Suprapubic skin (tissue), 4 donors: Measurements from ENCODE around the gene PPP6R3. TPM values are rescaled to one million over a fixed set of nuclear protein-coding genes. Genes with fewer than 3 reads are reported as not detected.

Source experiments
- DNase-seq, 2 donors: peaks; one replicate each; pipeline ENCODE4 v3.0.0-alpha.2; 2019; ENCODE audit warnings: low spot score in 2 of 2
- H3K27ac ChIP-seq: fragments of 200-600 bp; sonication (generic); one replicate; pipeline ENCODE4 v1.5.1; 2019
- H3K27me3 ChIP-seq: fragments of 200-600 bp; sonication (generic); one replicate; pipeline ENCODE4 v1.5.1; 2019
- H3K36me3 ChIP-seq: fragments of 200-600 bp; sonication (generic); one replicate; pipeline ENCODE4 v1.5.1; 2019
- H3K4me1 ChIP-seq: fragments of 200-600 bp; sonication (generic); one replicate; pipeline ENCODE4 v1.5.1; 2019
- H3K4me3 ChIP-seq: fragments of 200-600 bp; sonication (generic); one replicate; pipeline ENCODE4 v1.5.1; 2019; ENCODE audit warnings: mild to moderate bottlenecking
- H3K9me3 ChIP-seq: fragments of 200-600 bp; sonication (generic); one replicate; pipeline ENCODE4 v1.5.1; 2019
- EP300 ChIP-seq: sonication (generic); formaldehyde crosslinking; IDR thresholded peaks from one replicate; pipeline ENCODE4 v1.6.1; 2017; ENCODE audit warnings: antibody characterized with exemption
- POLR2A ChIP-seq, 2 donors: fragments of 450-650 bp; IDR thresholded peaks; one replicate each; pipeline ENCODE4 v1.6.1; 2017; ENCODE audit warnings: antibody characterized with exemption in 2 of 2, mild to moderate bottlenecking in 2 of 2, moderate library complexity in 2 of 2
- POLR2AphosphoS5 ChIP-seq, 3 donors: sonication (generic); formaldehyde crosslinking; IDR thresholded peaks; one replicate each; pipeline ENCODE4 v1.6.1; 2017; ENCODE audit warnings: antibody characterized with exemption in 3 of 3
- WGBS: methylation state at CpG from one replicate; pipeline ENCODE4 v1.1.5; 2018; 5-methylcytosine and 5-hydroxymethylcytosine counted together
- total RNA-seq, 4 donors: library from RNA; depleted of rRNA; stranded (reverse); fragments of >200 nt; gene quantifications; one replicate each; pipeline ENCODE4 v1.1.0, GENCODE V29; 2016
- TF ChIP-seq, protein P1 (sequence below), 2 donors: fragments of 200-600 bp in 1 of 2; fragments of 450-650 bp in 1 of 2; sonication (generic) in 1 of 2; IDR thresholded peaks; one replicate each; pipeline ENCODE4 v1.5.1; 2016 to 2019; ENCODE audit warnings: antibody characterized with exemption in 2 of 2, mild to moderate bottlenecking in 1 of 2, moderate library complexity in 1 of 2

Gene PPP6R3
- total RNA-seq, 4 donors from 2014 or later: 81.8 to 197 (median 97.0) TPM

DNA sequence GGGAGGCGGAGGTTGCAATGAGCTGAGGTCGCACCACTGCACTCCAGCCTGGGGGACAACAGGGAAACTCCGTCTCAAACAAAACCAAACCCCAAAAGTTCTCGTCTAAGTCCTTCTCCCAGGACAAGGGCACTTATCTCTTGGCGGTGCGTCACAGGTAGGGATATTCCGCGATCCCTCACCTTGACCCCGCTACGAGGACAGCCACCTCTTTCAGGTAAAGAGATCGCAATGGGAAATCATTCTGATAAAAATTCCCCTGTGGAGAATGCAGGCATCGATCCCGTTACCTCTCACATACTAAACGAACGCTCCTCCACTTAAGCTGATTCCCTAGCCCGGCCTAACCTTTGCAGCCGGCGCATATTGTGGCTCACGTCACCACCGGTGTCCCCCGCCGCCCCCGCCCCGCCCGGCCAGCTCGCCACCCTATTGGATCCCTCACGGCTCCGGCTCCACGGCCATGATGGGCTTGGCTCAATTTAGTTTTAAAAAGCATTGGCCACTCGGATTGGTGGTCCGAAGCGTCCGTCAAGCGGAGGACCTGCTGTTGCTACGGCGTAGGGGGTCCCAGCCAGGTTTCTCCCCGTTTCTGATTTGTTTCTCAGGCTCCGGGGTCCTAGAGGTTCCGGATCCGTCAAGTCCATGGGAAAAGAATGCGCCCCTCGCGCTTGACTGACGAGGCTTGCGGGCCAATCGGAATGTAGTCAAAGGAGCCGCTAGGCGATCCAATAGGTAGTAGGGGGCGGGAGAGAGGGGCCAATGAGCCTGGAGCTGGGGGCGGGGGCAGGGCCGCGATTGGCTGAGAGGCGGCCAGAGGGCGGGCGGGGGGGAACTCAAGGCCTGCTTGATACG lies 439 bp upstream of the PPP6R3 start:
- WGBS: 5% methylated on average over 22 of the region's 56 CpGs
- TF ChIP-seq, protein P1, sequence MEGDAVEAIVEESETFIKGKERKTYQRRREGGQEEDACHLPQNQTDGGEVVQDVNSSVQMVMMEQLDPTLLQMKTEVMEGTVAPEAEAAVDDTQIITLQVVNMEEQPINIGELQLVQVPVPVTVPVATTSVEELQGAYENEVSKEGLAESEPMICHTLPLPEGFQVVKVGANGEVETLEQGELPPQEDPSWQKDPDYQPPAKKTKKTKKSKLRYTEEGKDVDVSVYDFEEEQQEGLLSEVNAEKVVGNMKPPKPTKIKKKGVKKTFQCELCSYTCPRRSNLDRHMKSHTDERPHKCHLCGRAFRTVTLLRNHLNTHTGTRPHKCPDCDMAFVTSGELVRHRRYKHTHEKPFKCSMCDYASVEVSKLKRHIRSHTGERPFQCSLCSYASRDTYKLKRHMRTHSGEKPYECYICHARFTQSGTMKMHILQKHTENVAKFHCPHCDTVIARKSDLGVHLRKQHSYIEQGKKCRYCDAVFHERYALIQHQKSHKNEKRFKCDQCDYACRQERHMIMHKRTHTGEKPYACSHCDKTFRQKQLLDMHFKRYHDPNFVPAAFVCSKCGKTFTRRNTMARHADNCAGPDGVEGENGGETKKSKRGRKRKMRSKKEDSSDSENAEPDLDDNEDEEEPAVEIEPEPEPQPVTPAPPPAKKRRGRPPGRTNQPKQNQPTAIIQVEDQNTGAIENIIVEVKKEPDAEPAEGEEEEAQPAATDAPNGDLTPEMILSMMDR (IDR thresholded peaks at IDR 0.05): no peak
- TF ChIP-seq POLR2A (IDR thresholded peaks at IDR 0.05) (no peak), POLR2AphosphoS5 (IDR thresholded peaks at IDR 0.05) (no peak), EP300 (no peak)
- Histone ChIP-seq H3K4me3 (peak overlapping the region; percentile 67), H3K9me3 (no peaks in the 10 kb centered on the region), H3K27ac (peak overlapping the region; percentile 92), H3K36me3 (no peaks in the 10 kb centered on the region), H3K4me1 (peaks cover 34% of the 10 kb centered on the region), H3K27me3 (no peaks in the 10 kb centered on the region)
- peak; percentile 98 for DNase-seq

DNA sequence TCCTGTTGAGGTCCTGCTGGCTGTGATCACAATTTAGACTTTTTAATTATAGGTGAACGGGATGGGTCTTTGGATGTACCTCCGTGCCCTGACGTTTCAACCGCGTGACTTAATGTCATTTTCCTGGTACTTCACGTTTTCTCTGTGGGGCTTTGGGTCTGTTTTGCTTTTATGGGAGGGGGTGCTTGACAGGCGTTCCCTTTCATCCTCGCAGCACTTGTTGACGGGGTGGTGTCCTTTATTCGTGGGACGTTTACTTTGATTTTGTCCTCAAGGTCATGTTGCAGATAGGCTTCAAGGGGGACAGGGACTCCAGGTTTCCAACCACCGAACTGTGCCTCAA lies 994 bp downstream of the PPP6R3 start:
- peak overlapping the region; percentile 92 for H3K27ac ChIP-seq
- no peaks in the 10 kb centered on the region for H3K27me3 ChIP-seq
- no peaks in the 10 kb centered on the region for H3K36me3 ChIP-seq
- TF ChIP-seq POLR2AphosphoS5 (IDR thresholded peaks at IDR 0.05) (no peak), EP300 (no peak), POLR2A (IDR thresholded peaks at IDR 0.05) (no peak)
- TF ChIP-seq, protein P1 (IDR thresholded peaks at IDR 0.05): no peak
- no peaks in the 10 kb centered on the region for H3K9me3 ChIP-seq
- 5% methylated on average over 12 of the region's 12 CpGs for WGBS
- DNase-seq: peak in 1 of 2 donors; percentile 40
- H3K4me1 ChIP-seq: peaks cover 43% of the 10 kb centered on the region
- peak overlapping the region; percentile 67 for H3K4me3 ChIP-seq

GRCh38 chr11:68463714-68464113 lies 3.2 kb downstream of the PPP6R3 start:
- peaks cover 62% of the 10 kb centered on the region for H3K4me1 ChIP-seq

DNA sequence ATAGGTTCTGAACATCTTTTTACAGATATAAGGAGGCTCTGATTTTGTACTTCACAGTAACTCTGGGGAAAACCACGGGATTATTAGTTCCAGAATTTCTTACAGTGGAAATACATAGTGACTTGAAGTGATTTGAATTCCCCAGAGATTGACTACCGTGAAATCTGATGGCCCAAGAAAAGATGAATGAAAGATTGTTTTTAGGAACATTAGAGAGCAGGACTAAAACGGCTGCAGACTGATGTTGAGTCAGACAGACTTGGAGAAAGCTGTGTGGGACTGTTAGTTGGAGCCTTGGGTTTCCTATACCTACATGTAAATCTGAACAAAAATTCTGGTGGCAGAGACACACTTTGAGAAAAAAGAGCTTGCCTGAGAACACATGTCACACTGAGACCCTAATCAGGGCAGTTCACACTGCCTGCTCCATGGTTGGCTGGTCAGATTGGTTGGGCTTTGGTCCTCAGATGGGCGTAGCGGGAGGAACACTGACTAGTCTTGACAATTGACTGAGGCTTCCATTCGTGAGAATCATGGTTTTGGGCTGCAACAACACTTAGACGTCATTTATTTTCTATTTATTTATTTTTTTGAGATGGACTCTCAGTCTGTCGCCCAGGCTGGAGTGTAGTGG lies 6.8 kb downstream of the PPP6R3 start:
- Histone ChIP-seq H3K27ac (no peak overlapping the region), H3K4me3 (no peak overlapping the region)

More at GRCh38 chr11:68463714-68464113, 3.2 kb downstream of the PPP6R3 start:
- Histone ChIP-seq H3K9me3 (no peaks in the 10 kb centered on the region), H3K27ac (no peak overlapping the region), H3K27me3 (no peaks in the 10 kb centered on the region), H3K4me3 (no peak overlapping the region), H3K36me3 (no peaks in the 10 kb centered on the region)
- TF ChIP-seq POLR2A (IDR thresholded peaks at IDR 0.05) (no peak), POLR2AphosphoS5 (IDR thresholded peaks at IDR 0.05) (no peak), EP300 (no peak)
- TF ChIP-seq, protein P1 (IDR thresholded peaks at IDR 0.05): no peak
- peak in 1 of 2 donors; percentile 32 for DNase-seq
- 84% methylated on average over 1 of the region's 1 CpG for WGBS

More for the DNA sequence above, 6.8 kb downstream of the PPP6R3 start:
- Histone ChIP-seq H3K36me3 (no peaks in the 10 kb centered on the region), H3K9me3 (no peaks in the 10 kb centered on the region), H3K27me3 (no peaks in the 10 kb centered on the region), H3K4me1 (peaks cover 82% of the 10 kb centered on the region)
- WGBS: 81% methylated on average over 8 of the region's 8 CpGs
- TF ChIP-seq EP300 (no peak), POLR2A (IDR thresholded peaks at IDR 0.05) (no peak), POLR2AphosphoS5 (IDR thresholded peaks at IDR 0.05) (no peak)
- TF ChIP-seq, protein P1 (IDR thresholded peaks at IDR 0.05): no peak
- DNase-seq: peak in 1 of 2 donors; percentile 38
